ENCODE data around the gene ANKRD53.

ANKRD53 gene

GRCh38 chr2:70978341-70979179 is at the start of gene ANKRD53:
Gene ANKRD53 (plus strand): TSS chr2:70978630. CDS start chr2:70978646, 16 bp downstream.
- H3K9ac ChIP-seq (ENCODE audit: low read depth, low read length) = no peak within 1 kb of the TSS
- H3K9me3 ChIP-seq (ENCODE audit: control insufficient read depth, insufficient read depth, low read length) = no peaks in the 10 kb centered on the region
- H3K4me1 ChIP-seq (ENCODE audit: control insufficient read depth, insufficient read depth, low read length) = peaks cover 3% of the 10 kb centered on the region
- no peaks in the 10 kb centered on the region for H3K36me3 ChIP-seq (ENCODE audit: control insufficient read depth, insufficient read depth, low read length)
- H3K4me3 ChIP-seq (ENCODE audit: low read depth, low read length) = peak within 1 kb of the TSS; percentile 83
- peaks cover 38% of the 10 kb centered on the region for H3K27me3 ChIP-seq (ENCODE audit: control insufficient read depth, insufficient read depth, low read length)

GRCh38 chr2:70930371-70931329 is 47.8 kb upstream of the ANKRD53 start:
- Histone ChIP-seq H3K27me3 (ENCODE audit: control insufficient read depth, insufficient read depth, low read length) (peaks cover 32% of the 10 kb centered on the region), H3K36me3 (ENCODE audit: control insufficient read depth, insufficient read depth, low read length) (no peaks in the 10 kb centered on the region), H3K4me3 (ENCODE audit: low read depth, low read length) (no peak overlapping the region), H3K9ac (ENCODE audit: low read depth, low read length) (no peak overlapping the region), H3K4me1 (ENCODE audit: control insufficient read depth, insufficient read depth, low read length) (peaks cover 4% of the 10 kb centered on the region), H3K9me3 (ENCODE audit: control insufficient read depth, insufficient read depth, low read length) (no peaks in the 10 kb centered on the region)

GRCh38 chr2:70931376-70932000 is 46.9 kb upstream of the ANKRD53 start:
- Histone ChIP-seq H3K4me3 (ENCODE audit: low read depth, low read length) (no peak overlapping the region), H3K36me3 (ENCODE audit: control insufficient read depth, insufficient read depth, low read length) (no peaks in the 10 kb centered on the region), H3K27me3 (ENCODE audit: control insufficient read depth, insufficient read depth, low read length) (peaks cover 30% of the 10 kb centered on the region), H3K9ac (ENCODE audit: low read depth, low read length) (no peak overlapping the region), H3K9me3 (ENCODE audit: control insufficient read depth, insufficient read depth, low read length) (no peaks in the 10 kb centered on the region), H3K4me1 (ENCODE audit: control insufficient read depth, insufficient read depth, low read length) (peaks cover 4% of the 10 kb centered on the region)

GRCh38 chr2:70932631-70933230 is 45.7 kb upstream of the ANKRD53 start:
- Histone ChIP-seq H3K4me1 (ENCODE audit: control insufficient read depth, insufficient read depth, low read length) (peaks cover 8% of the 10 kb centered on the region), H3K27me3 (ENCODE audit: control insufficient read depth, insufficient read depth, low read length) (peaks cover 36% of the 10 kb centered on the region), H3K9me3 (ENCODE audit: control insufficient read depth, insufficient read depth, low read length) (no peaks in the 10 kb centered on the region), H3K36me3 (ENCODE audit: control insufficient read depth, insufficient read depth, low read length) (no peaks in the 10 kb centered on the region), H3K4me3 (ENCODE audit: low read depth, low read length) (no peak overlapping the region), H3K9ac (ENCODE audit: low read depth, low read length) (no peak overlapping the region)

- Histone ChIP-seq H3K36me3 (ENCODE audit: control insufficient read depth, insufficient read depth, low read length) (no peaks in the 10 kb centered on the region), H3K4me3 (ENCODE audit: low read depth, low read length) (no peak overlapping the region), H3K4me1 (ENCODE audit: control insufficient read depth, insufficient read depth, low read length) (peaks cover 21% of the 10 kb centered on the region), H3K9me3 (ENCODE audit: control insufficient read depth, insufficient read depth, low read length) (no peaks in the 10 kb centered on the region), H3K9ac (ENCODE audit: low read depth, low read length) (no peak overlapping the region), H3K27me3 (ENCODE audit: control insufficient read depth, insufficient read depth, low read length) (peaks cover 51% of the 10 kb centered on the region)
Measured at GRCh38 chr2:70934981-70935380, 43.4 kb upstream of the ANKRD53 start.

GRCh38 chr2:70935468-70936164 is 42.8 kb upstream of the ANKRD53 start, which contains the start of gene ATP6V1B1:
Gene ATP6V1B1 (plus strand): TSS chr2:70935900. CDS start chr2:70935955, 55 bp downstream.
- Histone ChIP-seq H3K4me1 (ENCODE audit: control insufficient read depth, insufficient read depth, low read length) (peaks cover 21% of the 10 kb centered on the region), H3K4me3 (ENCODE audit: low read depth, low read length) (no peak within 1 kb of the TSS), H3K36me3 (ENCODE audit: control insufficient read depth, insufficient read depth, low read length) (no peaks in the 10 kb centered on the region), H3K27me3 (ENCODE audit: control insufficient read depth, insufficient read depth, low read length) (peaks cover 57% of the 10 kb centered on the region), H3K9ac (ENCODE audit: low read depth, low read length) (no peak within 1 kb of the TSS), H3K9me3 (ENCODE audit: control insufficient read depth, insufficient read depth, low read length) (no peaks in the 10 kb centered on the region)

- Histone ChIP-seq H3K36me3 (ENCODE audit: control insufficient read depth, insufficient read depth, low read length) (no peaks in the 10 kb centered on the region), H3K4me1 (ENCODE audit: control insufficient read depth, insufficient read depth, low read length) (peaks cover 21% of the 10 kb centered on the region), H3K27me3 (ENCODE audit: control insufficient read depth, insufficient read depth, low read length) (peaks cover 61% of the 10 kb centered on the region), H3K9me3 (ENCODE audit: control insufficient read depth, insufficient read depth, low read length) (no peaks in the 10 kb centered on the region), H3K9ac (ENCODE audit: low read depth, low read length) (no peak overlapping the region), H3K4me3 (ENCODE audit: low read depth, low read length) (no peak overlapping the region)
Measured at GRCh38 chr2:70936165-70936978, 42.1 kb upstream of the ANKRD53 start.

GRCh38 chr2:70936979-70937811 is 41.2 kb upstream of the ANKRD53 start:
- Histone ChIP-seq H3K27me3 (ENCODE audit: control insufficient read depth, insufficient read depth, low read length) (peaks cover 69% of the 10 kb centered on the region), H3K36me3 (ENCODE audit: control insufficient read depth, insufficient read depth, low read length) (no peaks in the 10 kb centered on the region), H3K9ac (ENCODE audit: low read depth, low read length) (no peak overlapping the region), H3K9me3 (ENCODE audit: control insufficient read depth, insufficient read depth, low read length) (no peaks in the 10 kb centered on the region), H3K4me1 (ENCODE audit: control insufficient read depth, insufficient read depth, low read length) (peaks cover 21% of the 10 kb centered on the region), H3K4me3 (ENCODE audit: low read depth, low read length) (no peak overlapping the region)

- H3K36me3 ChIP-seq (ENCODE audit: control insufficient read depth, insufficient read depth, low read length) = no peaks in the 10 kb centered on the region
- peaks cover 78% of the 10 kb centered on the region for H3K27me3 ChIP-seq (ENCODE audit: control insufficient read depth, insufficient read depth, low read length)
- peaks cover 24% of the 10 kb centered on the region for H3K4me1 ChIP-seq (ENCODE audit: control insufficient read depth, insufficient read depth, low read length)
- H3K4me3 ChIP-seq (ENCODE audit: low read depth, low read length) = no peak overlapping the region
- no peaks in the 10 kb centered on the region for H3K9me3 ChIP-seq (ENCODE audit: control insufficient read depth, insufficient read depth, low read length)
- no peak overlapping the region for H3K9ac ChIP-seq (ENCODE audit: low read depth, low read length)
Measured at GRCh38 chr2:70937866-70938585, 40.4 kb upstream of the ANKRD53 start.

All from iPS-15b (cell line).